Measurements from ENCODE around the gene KLHL15.
"Not testable (repeated sequence)": the region's sequence is repeated elsewhere in the genome, so short reads cannot be mapped to it uniquely, and the experiment has no call there.

The KLHL15 gene

DNA sequence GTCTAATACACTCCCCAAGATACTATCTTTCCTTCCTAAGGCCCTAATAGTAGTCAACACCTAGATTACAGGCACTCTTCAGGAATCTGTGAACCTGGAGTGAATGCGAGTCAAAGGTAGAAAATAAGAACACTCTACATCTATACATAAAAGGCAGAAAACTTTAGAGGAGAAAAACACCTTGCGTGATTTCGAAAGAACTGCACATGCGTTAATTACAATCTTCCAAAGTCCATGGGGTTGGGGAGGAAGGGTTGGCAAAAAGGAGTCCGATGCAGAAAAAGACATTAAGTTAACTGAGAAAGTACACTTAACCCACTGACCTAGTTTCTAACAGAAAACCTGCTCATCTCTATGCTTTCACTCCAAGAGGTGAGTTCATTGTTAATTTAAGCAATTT lies 27.3 kb downstream of the KLHL15 start:
- H3K4me1 ChIP-seq (ENCODE audit: insufficient read depth, low read length) = no peaks in the 10 kb centered on the region
- no peaks in the 10 kb centered on the region for H3K36me3 ChIP-seq (ENCODE audit: insufficient read depth, low read length)
- H3K9ac ChIP-seq (ENCODE audit: low read depth, low read length) = no peak overlapping the region
- no peaks in the 10 kb centered on the region for H3K9me3 ChIP-seq (ENCODE audit: control insufficient read depth, insufficient read depth, low read length)

DNA sequence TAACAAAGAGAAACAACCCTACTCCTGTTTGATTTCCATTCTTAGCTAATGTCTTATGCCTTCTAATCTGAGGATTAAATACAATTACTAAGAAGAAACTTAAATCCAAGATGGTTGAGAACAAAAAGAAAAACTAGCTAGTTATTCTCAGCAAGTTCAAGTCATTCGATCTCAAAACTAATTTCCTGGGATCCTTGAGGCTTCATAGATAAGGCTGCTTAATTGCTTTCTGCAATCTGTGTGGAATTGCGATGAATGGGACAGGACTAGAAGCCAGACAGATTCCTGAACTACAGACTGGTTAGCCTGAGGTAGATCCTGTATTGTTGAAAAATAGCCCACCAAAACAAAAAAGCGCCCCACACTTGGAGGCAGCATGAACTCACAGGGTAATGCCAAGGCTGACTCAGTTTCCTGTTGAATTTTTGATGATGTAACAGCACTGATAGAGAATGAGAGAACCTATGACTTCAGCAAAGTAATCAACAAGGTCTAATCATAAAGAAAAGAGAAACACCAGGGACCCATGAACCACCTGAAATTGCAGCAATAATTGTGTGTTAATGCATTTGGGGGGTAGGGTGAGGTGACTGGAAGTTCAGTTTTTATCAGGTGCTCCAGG lies 33.9 kb downstream of the KLHL15 start:
- Histone ChIP-seq H3K4me1 (ENCODE audit: insufficient read depth, low read length) (no peaks in the 10 kb centered on the region), H3K9me3 (ENCODE audit: control insufficient read depth, insufficient read depth, low read length) (no peaks in the 10 kb centered on the region), H3K36me3 (ENCODE audit: insufficient read depth, low read length) (peaks cover 6% of the 10 kb centered on the region), H3K9ac (ENCODE audit: low read depth, low read length) (no peak overlapping the region)

DNA sequence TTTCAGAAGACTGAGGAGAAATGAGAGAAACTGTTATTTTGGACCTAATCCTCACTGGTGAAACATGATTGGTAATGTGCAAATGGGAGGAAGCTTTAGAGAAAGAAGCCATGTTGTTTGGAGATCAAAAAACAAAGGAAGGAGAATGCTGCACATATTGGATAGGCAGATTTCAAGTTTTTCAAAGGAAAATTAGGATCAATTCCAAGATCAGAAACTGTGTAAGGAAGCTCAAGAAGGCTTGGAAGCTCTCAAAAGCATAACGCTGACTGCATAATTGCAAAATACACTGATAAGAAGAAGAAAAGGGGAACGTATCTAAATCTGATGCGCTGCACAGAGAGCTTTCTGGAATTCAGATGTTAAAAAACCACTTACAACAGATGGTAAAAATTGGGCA lies 34.6 kb downstream of the KLHL15 start:
- Histone ChIP-seq H3K36me3 (ENCODE audit: insufficient read depth, low read length) (peaks cover 11% of the 10 kb centered on the region), H3K9me3 (ENCODE audit: control insufficient read depth, insufficient read depth, low read length) (no peaks in the 10 kb centered on the region), H3K9ac (ENCODE audit: low read depth, low read length) (no peak overlapping the region), H3K4me1 (ENCODE audit: insufficient read depth, low read length) (no peaks in the 10 kb centered on the region)

DNA sequence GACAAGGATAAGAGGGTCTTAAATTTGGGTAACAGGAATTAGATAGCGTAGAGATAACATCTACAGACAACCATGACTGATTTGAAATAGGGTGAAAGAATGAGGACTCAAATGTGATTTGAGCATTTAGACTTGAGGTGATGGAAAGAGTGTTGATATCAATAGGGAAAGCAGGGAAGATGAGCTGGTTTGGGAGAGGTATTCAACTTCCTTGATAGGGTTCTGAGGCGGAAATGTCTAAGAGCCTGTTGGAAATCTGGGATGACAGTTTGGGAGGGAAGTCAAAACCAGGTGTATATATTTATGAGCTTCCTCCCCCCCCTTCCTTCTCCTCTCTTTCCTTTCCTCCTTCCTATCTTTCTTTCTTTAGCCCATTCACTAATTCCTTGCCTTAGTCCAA lies 36.5 kb downstream of the KLHL15 start:
- H3K4me1 ChIP-seq (ENCODE audit: insufficient read depth, low read length) = no peaks in the 10 kb centered on the region
- H3K36me3 ChIP-seq (ENCODE audit: insufficient read depth, low read length) = peaks cover 18% of the 10 kb centered on the region
- no peak overlapping the region for H3K9ac ChIP-seq (ENCODE audit: low read depth, low read length)

DNA sequence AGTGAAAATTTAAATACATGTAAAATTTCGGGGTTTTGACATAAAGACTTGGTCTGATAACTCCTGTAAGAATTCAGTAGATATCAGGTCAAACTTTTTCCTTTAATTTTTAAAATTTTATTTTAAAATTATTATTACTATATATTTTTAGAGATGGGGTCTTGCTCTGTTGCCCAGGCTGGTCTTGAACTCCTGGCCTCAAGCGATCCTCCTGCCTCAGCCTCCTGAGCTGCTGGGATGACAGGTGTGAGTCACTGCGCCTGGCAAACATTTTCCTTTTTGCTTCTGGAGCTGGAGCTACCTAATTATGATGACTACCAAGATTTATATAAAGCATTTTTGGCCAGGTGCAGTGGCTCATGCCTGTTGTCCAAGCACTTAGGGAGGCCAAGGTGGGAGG lies 37.3 kb downstream of the KLHL15 start:
- no peaks in the 10 kb centered on the region for H3K9me3 ChIP-seq (ENCODE audit: control insufficient read depth, insufficient read depth, low read length)
- H3K4me1 ChIP-seq (ENCODE audit: insufficient read depth, low read length) = no peaks in the 10 kb centered on the region
- peaks cover 18% of the 10 kb centered on the region for H3K36me3 ChIP-seq (ENCODE audit: insufficient read depth, low read length)
- no peak overlapping the region for H3K9ac ChIP-seq (ENCODE audit: low read depth, low read length)

More for the DNA sequence above, 36.5 kb downstream of the KLHL15 start:
- no peaks in the 10 kb centered on the region for H3K9me3 ChIP-seq (ENCODE audit: control insufficient read depth, insufficient read depth, low read length)

DNA sequence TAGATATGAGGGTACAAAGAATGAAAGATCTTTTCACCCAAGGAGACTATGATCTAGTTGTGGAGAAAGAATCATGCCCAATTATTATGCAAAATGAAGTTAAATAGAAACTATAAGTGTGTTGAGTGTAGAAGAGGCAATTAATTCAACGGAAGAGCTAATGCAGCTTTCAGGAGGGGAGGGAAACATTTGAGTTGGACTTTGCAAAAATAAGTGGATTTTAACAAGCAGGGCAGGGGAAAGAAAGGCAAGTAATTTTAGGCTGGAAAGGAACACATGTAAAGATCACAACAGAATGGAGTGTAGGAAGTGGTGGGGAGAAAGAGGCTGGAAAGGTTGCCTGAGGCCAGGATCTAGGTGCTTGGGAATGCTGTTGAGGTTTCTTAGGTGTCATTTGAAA lies 44.1 kb downstream of the KLHL15 start:
- peaks cover 19% of the 10 kb centered on the region for H3K4me1 ChIP-seq (ENCODE audit: insufficient read depth, low read length)
- peaks cover 10% of the 10 kb centered on the region for H3K36me3 ChIP-seq (ENCODE audit: insufficient read depth, low read length)
- H3K9me3 ChIP-seq (ENCODE audit: control insufficient read depth, insufficient read depth, low read length) = no peaks in the 10 kb centered on the region
- H3K9ac ChIP-seq (ENCODE audit: low read depth, low read length) = no peak overlapping the region

DNA sequence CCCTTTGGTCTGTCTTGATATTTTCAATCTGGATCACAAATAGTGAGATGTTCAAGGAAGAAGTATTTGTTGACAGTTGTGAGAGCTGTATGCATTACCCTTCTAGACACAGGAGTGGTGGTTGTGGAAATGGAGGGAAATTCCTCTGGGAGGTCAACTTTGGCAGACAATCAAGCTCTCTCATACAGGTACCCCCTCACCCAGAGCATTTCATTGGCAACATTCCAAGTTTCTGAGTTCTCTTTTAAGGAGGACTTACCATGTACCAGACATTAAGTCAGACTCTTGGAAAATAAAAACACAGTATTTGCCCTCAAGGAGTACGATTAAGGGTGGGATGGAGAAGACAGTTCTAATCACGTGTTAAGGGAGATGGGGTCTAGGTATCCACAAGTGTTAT lies 45.3 kb downstream of the KLHL15 start:
- peaks cover 3% of the 10 kb centered on the region; the same call in 1 of the 2 replicates for H3K36me3 ChIP-seq (ENCODE audit: insufficient read depth, low read length)
- no peaks in the 10 kb centered on the region for H3K9me3 ChIP-seq (ENCODE audit: control insufficient read depth, insufficient read depth, low read length)
- H3K4me1 ChIP-seq (ENCODE audit: insufficient read depth, low read length) = peaks cover 19% of the 10 kb centered on the region
- no peak overlapping the region for H3K9ac ChIP-seq (ENCODE audit: low read depth, low read length)

DNA sequence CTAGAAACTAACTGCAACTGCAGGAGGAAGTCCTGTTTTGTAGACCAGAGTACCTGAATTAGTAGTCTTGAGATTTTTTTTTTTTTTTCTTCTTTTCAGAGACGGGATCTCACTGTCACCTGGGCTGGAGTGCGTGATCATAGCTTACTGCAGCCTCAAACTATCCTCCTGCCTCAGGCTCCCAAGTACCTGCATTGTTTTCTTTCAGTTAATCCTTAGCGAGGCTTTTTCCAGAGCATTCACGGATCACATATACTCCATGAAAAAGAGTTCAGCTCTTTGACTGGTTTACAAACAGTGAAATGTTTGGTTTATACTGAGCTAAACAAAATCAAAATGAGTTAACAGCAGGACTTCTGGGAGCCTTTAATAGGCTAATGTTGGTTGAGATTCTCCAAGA lies 45.8 kb downstream of the KLHL15 start:
- Histone ChIP-seq H3K4me1 (ENCODE audit: insufficient read depth, low read length) (peaks cover 19% of the 10 kb centered on the region), H3K9ac (ENCODE audit: low read depth, low read length) (no peak overlapping the region), H3K36me3 (ENCODE audit: insufficient read depth, low read length) (peaks cover 2% of the 10 kb centered on the region; the same call in 1 of the 2 replicates), H3K9me3 (ENCODE audit: control insufficient read depth, insufficient read depth, low read length) (no peaks in the 10 kb centered on the region)

DNA sequence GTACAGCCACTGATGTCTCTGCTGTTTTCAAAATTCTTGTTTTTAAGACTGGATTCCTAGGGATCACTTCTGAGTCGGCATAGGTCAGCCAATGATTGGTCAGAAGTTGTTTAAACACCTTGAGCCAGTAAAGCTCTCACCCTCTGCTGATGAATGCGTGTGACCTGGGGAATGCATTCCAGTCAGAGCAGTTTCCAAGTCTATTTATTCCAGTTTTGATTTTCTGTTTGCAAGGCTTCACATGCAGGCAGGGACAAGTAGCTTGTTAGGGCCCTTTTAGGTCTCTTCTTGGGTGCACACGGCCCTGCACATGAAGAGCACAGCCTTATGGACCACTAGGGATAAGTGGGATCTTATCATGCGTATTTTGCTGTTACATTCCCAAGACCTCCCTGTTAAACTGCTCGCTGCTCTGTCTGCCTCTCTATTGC lies 47.0 kb downstream of the KLHL15 start:
- no peaks in the 10 kb centered on the region for H3K36me3 ChIP-seq (ENCODE audit: insufficient read depth, low read length)
- H3K9ac ChIP-seq (ENCODE audit: low read depth, low read length) = no peak overlapping the region
- no peaks in the 10 kb centered on the region for H3K9me3 ChIP-seq (ENCODE audit: control insufficient read depth, insufficient read depth, low read length)
- H3K4me1 ChIP-seq (ENCODE audit: insufficient read depth, low read length) = peaks cover 19% of the 10 kb centered on the region

DNA sequence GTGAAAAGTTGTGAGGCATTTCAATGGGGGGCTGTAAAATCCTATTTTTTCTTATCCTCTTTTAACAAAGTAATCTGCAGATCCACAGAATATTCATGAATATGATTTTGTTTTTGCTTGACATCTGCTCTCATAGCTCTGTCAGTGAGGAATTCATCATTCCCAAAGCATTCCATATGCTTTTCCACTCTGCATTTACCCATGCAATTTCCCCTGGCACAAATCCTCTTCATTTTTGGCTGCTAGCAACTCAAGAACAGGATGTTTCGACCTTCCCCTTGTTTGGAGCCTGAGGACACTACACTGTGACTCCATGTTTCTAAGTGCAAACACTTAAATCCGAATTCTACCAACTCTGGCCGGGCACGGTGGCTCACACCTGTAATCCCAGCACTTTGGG lies 48.5 kb downstream of the KLHL15 start:
- H3K9ac ChIP-seq (ENCODE audit: low read depth, low read length) = no peak overlapping the region
- H3K4me1 ChIP-seq (ENCODE audit: insufficient read depth, low read length) = peaks cover 19% of the 10 kb centered on the region
- no peaks in the 10 kb centered on the region for H3K9me3 ChIP-seq (ENCODE audit: control insufficient read depth, insufficient read depth, low read length)
- H3K36me3 ChIP-seq (ENCODE audit: insufficient read depth, low read length) = no peaks in the 10 kb centered on the region

DNA sequence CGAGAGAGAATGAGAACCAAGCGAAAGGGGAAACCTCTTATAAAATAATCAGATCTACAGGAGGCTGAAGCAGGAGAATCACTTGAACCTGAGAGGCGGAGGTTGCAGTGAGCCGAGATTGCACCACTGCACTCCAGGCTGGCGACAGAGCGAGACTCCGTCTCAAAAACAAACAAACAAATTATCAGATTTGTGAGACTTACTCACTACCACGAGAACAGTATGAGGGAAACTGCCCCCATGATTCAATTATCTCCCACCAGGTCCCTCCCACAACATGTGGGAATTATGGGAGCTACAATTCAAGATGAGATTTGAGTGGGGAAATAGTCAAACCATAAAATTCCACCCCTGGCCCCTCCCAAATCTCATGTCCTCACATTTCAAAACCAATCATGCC lies 61.4 kb downstream of the KLHL15 start:
- not testable (repeated sequence) for H3K36me3 ChIP-seq (ENCODE audit: insufficient read depth, low read length); H3K4me1 ChIP-seq (ENCODE audit: insufficient read depth, low read length); H3K9ac ChIP-seq (ENCODE audit: low read depth, low read length)

DNA sequence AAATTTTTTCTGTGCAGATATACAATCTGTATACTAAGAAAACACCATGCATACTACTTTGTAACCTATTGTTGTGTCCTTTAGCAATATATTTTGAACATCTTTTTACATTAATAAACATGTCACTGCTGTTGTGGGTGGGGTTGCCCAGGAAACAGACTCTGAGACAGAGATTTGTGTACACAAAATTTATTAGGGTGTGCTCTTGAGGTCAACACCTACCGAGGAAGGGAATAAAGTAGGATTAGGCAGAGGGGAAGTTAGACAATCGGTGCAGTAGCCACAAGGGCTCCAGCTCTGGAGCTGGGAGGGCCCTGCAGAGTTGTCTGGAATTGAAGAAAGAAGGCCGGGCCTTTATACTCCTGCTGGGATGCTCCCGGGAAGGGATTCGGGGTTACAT lies 62.8 kb downstream of the KLHL15 start:
- H3K9ac ChIP-seq (ENCODE audit: low read depth, low read length) = no peak overlapping the region
- H3K36me3 ChIP-seq (ENCODE audit: insufficient read depth, low read length) = no peaks in the 10 kb centered on the region
- H3K4me1 ChIP-seq (ENCODE audit: insufficient read depth, low read length) = peaks cover 10% of the 10 kb centered on the region; the same call in 1 of the 2 replicates
- no peaks in the 10 kb centered on the region; the same call in 1 of the 2 replicates for H3K9me3 ChIP-seq (ENCODE audit: control insufficient read depth, insufficient read depth, low read length)

More for the DNA sequence above, 61.4 kb downstream of the KLHL15 start:
- not testable (repeated sequence) for H3K9me3 ChIP-seq (ENCODE audit: control insufficient read depth, insufficient read depth, low read length)

DNA sequence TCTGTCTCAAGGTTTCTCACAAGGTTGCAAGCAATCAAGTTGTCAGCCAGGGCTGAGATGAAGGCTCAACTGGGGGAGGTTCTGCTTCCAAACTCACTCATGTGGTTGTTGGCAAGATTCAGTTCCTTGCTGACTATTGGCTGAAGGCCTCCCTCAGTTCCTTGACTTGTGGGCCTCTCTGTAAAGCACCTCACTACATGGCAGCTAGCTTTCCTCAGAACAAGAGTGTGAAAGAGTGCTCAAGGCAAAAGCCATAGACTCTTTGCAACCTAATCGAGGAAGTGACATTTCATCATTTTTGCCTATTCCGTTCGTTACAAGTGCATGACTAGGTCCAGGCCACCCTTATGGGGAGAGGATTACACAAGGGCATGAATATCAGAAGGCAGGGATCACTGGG lies 67.2 kb downstream of the KLHL15 start:
- no peaks in the 10 kb centered on the region for H3K9me3 ChIP-seq (ENCODE audit: control insufficient read depth, insufficient read depth, low read length)

DNA sequence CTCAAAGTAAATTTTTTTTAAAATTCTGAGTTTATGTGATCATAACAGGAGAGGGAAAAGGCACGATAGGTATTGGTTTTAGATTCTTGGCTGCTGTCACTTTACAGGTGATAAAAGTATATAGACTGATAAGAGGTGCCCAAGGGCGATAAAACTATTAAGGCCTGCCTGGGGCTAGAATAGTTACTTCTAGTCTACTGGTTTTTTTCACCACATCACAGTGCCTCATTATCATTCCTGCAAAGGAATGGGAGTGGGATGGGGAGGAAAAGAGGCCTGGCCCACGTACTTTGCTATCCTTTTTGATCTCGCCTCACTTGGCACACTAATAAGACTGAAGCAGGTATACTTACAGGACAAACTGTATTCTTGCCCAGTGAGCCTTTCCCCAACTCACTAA lies 72.6 kb downstream of the KLHL15 start:
- Histone ChIP-seq H3K9ac (ENCODE audit: low read depth, low read length) (no peak overlapping the region), H3K36me3 (ENCODE audit: insufficient read depth, low read length) (no peaks in the 10 kb centered on the region), H3K9me3 (ENCODE audit: control insufficient read depth, insufficient read depth, low read length) (no peaks in the 10 kb centered on the region), H3K4me1 (ENCODE audit: insufficient read depth, low read length) (peaks cover 18% of the 10 kb centered on the region)

More for the DNA sequence above, 67.2 kb downstream of the KLHL15 start:
- Histone ChIP-seq H3K36me3 (ENCODE audit: insufficient read depth, low read length) (no peaks in the 10 kb centered on the region), H3K4me1 (ENCODE audit: insufficient read depth, low read length) (peaks cover 13% of the 10 kb centered on the region; the same call in 1 of the 2 replicates), H3K9ac (ENCODE audit: low read depth, low read length) (no peak overlapping the region)

DNA sequence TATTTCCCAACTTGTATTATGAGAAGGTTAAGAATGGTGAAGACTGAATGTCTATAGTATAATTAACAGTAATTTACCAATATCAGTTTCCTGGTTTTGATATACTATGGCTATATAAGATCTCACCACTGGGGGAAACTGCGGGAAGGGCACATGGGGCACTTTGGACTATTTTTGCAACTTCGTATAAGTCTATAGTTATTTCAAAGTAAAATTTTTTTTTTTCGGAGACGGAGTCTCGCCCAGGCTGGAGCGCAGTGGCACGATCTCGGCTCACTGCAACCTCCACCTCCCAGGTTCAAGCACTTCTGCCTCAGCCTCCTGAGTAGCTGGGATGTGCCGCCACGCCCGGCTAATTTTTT lies 73.1 kb downstream of the KLHL15 start:
- H3K9ac ChIP-seq (ENCODE audit: low read depth, low read length) = no peak overlapping the region
- peaks cover 15% of the 10 kb centered on the region for H3K4me1 ChIP-seq (ENCODE audit: insufficient read depth, low read length)
- no peaks in the 10 kb centered on the region for H3K9me3 ChIP-seq (ENCODE audit: control insufficient read depth, insufficient read depth, low read length)
- H3K36me3 ChIP-seq (ENCODE audit: insufficient read depth, low read length) = no peaks in the 10 kb centered on the region

Data from ES-I3 (cell line).